ENCODE results near the gene TENM4. TPM values are rescaled to one million over a fixed set of nuclear protein-coding genes. Genes with fewer than 3 reads are reported as not detected.

Gene TENM4
- polyA plus RNA-seq, 1 experiment = 5.5 TPM

DNA sequence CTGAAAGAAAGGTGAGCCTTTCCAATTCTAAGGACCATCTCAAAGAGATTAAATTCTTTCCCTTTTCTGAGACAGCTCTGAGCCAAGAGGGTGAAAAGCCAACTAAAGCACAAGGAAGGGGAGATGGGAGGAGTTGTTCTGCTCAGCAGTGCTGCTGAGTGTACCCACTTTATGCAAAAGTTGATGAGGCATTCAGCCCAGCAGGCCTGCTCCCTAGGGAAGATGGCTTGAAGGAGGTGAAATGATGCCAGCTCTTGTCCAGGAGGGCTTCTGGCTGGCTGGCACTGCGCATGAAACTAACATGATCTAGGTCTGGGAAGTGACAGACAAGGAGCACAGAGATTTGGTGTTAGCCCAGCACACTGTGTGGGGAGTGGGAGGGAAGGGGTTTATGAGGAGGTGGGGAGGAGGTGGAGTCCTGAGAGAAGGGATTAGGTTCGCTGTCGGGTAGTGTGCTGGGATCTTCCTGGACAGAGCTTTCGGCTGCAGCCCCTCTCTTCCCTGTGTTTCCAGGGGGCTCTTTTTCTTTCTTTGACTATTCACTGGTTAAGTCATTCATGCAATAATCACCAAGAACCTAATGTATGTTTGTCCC is 640.6 kb downstream of the TENM4 start:
- no peak for DNase-seq (ENCODE audit: low read depth, low spot score)
- peak overlapping the region; percentile 94 for H3K27ac ChIP-seq (ENCODE audit: low read depth, low read length)
- H3K9me3 ChIP-seq (ENCODE audit: control insufficient read depth, insufficient read depth, low read length) = no peaks in the 10 kb centered on the region
- ChIA-PET CTCF (interaction anchor here (0.7 to 9.5 kb wide), 7 partner anchors 9 to 236 kb away, joined by 3 to 57 read pairs (median 8); no protein-coding TSS in a partner anchor), POLR2A (interaction anchor here (0.7 to 3.6 kb wide), 5 partner anchors 9 to 252 kb away, joined by 3 to 31 read pairs (median 5); no protein-coding TSS in a partner anchor)
- no peak overlapping the region for H3K4me3 ChIP-seq (ENCODE audit: low read depth, low read length)
- TF ChIP-seq, protein P1, sequence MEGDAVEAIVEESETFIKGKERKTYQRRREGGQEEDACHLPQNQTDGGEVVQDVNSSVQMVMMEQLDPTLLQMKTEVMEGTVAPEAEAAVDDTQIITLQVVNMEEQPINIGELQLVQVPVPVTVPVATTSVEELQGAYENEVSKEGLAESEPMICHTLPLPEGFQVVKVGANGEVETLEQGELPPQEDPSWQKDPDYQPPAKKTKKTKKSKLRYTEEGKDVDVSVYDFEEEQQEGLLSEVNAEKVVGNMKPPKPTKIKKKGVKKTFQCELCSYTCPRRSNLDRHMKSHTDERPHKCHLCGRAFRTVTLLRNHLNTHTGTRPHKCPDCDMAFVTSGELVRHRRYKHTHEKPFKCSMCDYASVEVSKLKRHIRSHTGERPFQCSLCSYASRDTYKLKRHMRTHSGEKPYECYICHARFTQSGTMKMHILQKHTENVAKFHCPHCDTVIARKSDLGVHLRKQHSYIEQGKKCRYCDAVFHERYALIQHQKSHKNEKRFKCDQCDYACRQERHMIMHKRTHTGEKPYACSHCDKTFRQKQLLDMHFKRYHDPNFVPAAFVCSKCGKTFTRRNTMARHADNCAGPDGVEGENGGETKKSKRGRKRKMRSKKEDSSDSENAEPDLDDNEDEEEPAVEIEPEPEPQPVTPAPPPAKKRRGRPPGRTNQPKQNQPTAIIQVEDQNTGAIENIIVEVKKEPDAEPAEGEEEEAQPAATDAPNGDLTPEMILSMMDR (IDR thresholded peaks at IDR 0.05; ENCODE audit: low read depth, low read length) = no peak
- H3K27me3 ChIP-seq (ENCODE audit: control insufficient read depth, insufficient read depth, low read length) = no peaks in the 10 kb centered on the region

DNA sequence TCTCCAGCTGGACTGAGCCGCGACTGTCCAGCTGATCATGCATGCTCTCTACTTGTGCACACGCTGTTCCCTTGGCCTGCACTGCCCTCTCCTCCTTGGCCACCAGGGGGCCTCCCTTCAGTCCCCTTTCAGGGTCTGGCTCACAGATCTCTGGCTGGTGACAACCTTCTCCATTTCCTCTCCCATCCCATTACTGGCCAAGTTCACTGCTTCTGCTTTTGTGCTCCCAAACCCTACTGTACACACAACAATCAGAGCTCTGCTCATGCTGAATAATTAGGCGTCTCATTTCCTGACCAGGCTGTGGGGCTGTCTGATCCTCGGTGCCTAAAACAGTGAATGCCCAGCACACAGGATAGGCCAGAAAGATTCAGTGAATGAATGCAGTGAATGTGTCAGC is 642.2 kb downstream of the TENM4 start:
- Histone ChIP-seq H3K4me3 (ENCODE audit: low read depth, low read length) (no peak overlapping the region), H3K27me3 (ENCODE audit: control insufficient read depth, insufficient read depth, low read length) (no peaks in the 10 kb centered on the region), H3K27ac (ENCODE audit: low read depth, low read length) (peak overlapping the region; percentile 49), H3K9me3 (ENCODE audit: control insufficient read depth, insufficient read depth, low read length) (no peaks in the 10 kb centered on the region)
- DNase-seq (ENCODE audit: low read depth, low spot score) = no peak
- TF ChIP-seq, protein P1 (IDR thresholded peaks at IDR 0.05; ENCODE audit: low read depth, low read length) = peak; percentile 87
- POLR2A ChIA-PET = interaction anchor here (0.6 to 2.3 kb wide), 2 partner anchors 11 to 96 kb away, joined by 4 to 12 read pairs; no protein-coding TSS in a partner anchor
- CTCF ChIA-PET = interaction anchor here (0.6 to 9.5 kb wide), 27 partner anchors 9 to 410 kb away, joined by 3 to 57 read pairs (median 4); no protein-coding TSS in a partner anchor

DNA sequence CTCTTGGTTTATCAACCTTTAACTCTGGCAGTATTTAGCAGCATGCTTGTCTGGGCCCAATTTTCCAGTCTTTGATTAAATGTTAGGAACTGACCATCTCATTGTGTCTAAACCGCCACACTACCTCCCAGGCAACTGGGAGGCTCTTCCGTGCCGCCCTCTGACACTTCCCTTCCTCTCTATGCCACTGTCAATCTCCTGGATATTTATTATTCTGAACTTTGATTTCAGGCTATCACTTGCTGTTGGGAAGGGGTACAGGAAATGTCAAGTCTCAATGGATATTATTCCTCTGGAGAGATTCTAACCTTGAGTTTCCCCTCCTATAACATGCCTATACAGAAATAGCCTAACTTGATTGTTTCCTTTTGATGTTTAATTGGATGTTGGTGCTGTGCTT is 643.3 kb downstream of the TENM4 start:
- ChIA-PET POLR2A (interaction anchor here (0.6 to 2.3 kb wide), 7 partner anchors 11 to 642 kb away, joined by 3 to 12 read pairs (median 3); no protein-coding TSS in a partner anchor), CTCF (interaction anchor here (0.8 to 9.5 kb wide), 19 partner anchors 8 to 376 kb away, joined by 3 to 57 read pairs (median 5); no protein-coding TSS in a partner anchor)
- TF ChIP-seq, protein P1 (IDR thresholded peaks at IDR 0.05; ENCODE audit: low read depth, low read length) = no peak
- DNase-seq (ENCODE audit: low read depth, low spot score) = no peak
- H3K4me3 ChIP-seq (ENCODE audit: low read depth, low read length) = no peak overlapping the region
- no peaks in the 10 kb centered on the region for H3K27me3 ChIP-seq (ENCODE audit: control insufficient read depth, insufficient read depth, low read length)
- H3K27ac ChIP-seq (ENCODE audit: low read depth, low read length) = peak overlapping the region; percentile 96
- H3K9me3 ChIP-seq (ENCODE audit: control insufficient read depth, insufficient read depth, low read length) = no peaks in the 10 kb centered on the region

DNA sequence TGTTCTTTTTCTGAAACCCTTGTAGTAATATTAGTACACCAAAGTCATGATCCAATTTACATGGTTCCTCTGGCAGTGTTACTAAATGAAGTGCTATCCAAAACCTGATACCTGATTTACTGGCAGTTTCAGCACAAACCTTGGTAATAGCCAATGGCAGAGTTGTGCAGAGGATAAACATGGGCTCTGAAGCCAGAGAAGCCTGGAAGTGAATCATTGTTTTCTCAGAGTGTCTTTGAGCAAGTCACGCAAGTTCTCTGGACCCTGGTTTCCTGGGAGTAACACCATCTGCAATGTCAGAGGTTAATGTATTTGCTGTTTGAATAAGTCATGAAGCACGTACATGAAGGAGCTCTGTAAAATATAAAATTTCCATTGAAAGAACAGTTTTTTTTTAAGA is 643.9 kb downstream of the TENM4 start:
- peak; percentile 94 for DNase-seq (ENCODE audit: low read depth, low spot score)
- H3K4me3 ChIP-seq (ENCODE audit: low read depth, low read length) = no peak overlapping the region
- no peaks in the 10 kb centered on the region for H3K27me3 ChIP-seq (ENCODE audit: control insufficient read depth, insufficient read depth, low read length)
- CTCF ChIA-PET = interaction anchor here (0.8 to 9.5 kb wide), 8 partner anchors 9 to 302 kb away, joined by 3 to 57 read pairs (median 8); no protein-coding TSS in a partner anchor
- TF ChIP-seq, protein P1 (IDR thresholded peaks at IDR 0.05; ENCODE audit: low read depth, low read length) = no peak
- peak overlapping the region; percentile 92 for H3K27ac ChIP-seq (ENCODE audit: low read depth, low read length)
- H3K9me3 ChIP-seq (ENCODE audit: control insufficient read depth, insufficient read depth, low read length) = no peaks in the 10 kb centered on the region
- POLR2A ChIA-PET = interaction anchor here (0.6 to 2.3 kb wide), 7 partner anchors 11 to 642 kb away, joined by 3 to 12 read pairs (median 3); no protein-coding TSS in a partner anchor
